HCT116 (cell line): ENCODE results near the gene CCDC91. TPM values are rescaled to one million over a fixed set of nuclear protein-coding genes. Genes with fewer than 3 reads are reported as not detected.

ENCODE experiments used
- ATAC-seq: fragments of 200-7000 bp; cut with Tn5 transposase; 2 replicates; pipeline ENCODE4 v1.9.1; 2020; ENCODE audit warnings: mild to moderate bottlenecking, moderate library complexity
- BruUV-seq: library from RNA; stranded (reverse); fragments of 400-500 nt; replicated peaks from 2 replicates; lab custom pipeline; 2021; lab: Mats Ljungman, UMichigan
- CTCF ChIA-PET: fragments of 300-600 bp; sonication (Branson Sonifier 250); formaldehyde crosslinking; loops from one replicate; lab custom pipeline; 2021; ENCODE audit warnings: antibody characterized with exemption; lab: Charles Lee
- POLR2A ChIA-PET: fragments of 300-600, 350-600 bp; sonication (Branson Sonifier 250); formaldehyde crosslinking; loops from one replicate; lab custom pipeline; 2021; ENCODE audit warnings: antibody characterized with exemption; lab: Charles Lee
- RAD21 ChIA-PET, 2 experiments: fragments of 300-600 bp; sonication (Branson Sonifier 250); formaldehyde crosslinking; loops; one replicate each; lab custom pipeline; 2023; ENCODE audit warnings: low total read pairs in 2 of 2; ENCODE audit not compliant: uncharacterized antibody in 2 of 2, unreplicated experiment in 2 of 2, low non-redundant PET in 1 of 2; lab: Charles Lee
- DNase-seq: peaks from one replicate; pipeline ENCODE4 v3.0.0-alpha.2; 2010; ENCODE audit warnings: low read depth, low spot score
- H2AFZ ChIP-seq: fragments of 200-600 bp; shearing (Covaris generic), sonication (generic); 2 replicates; pipeline ENCODE4 v1.6.1; 2017; ENCODE audit warnings: low read depth, mixed run types, mixed read lengths, antibody characterized with exemption, low read length; ENCODE audit not compliant: poor library complexity, severe bottlenecking
- H3K27ac ChIP-seq: 2 replicates; pipeline ENCODE4 v1.5.1; 2012; ENCODE audit warnings: low read depth, low read length
- H3K27me3 ChIP-seq: fragments of 200-600 bp; sonication (generic); 2 replicates; pipeline ENCODE4 v1.6.1; 2016; ENCODE audit warnings: mixed run types, low read length, mixed read lengths; ENCODE audit not compliant: insufficient read depth
- H3K36me3 ChIP-seq, 2 experiments: fragments of 200-500 bp in 1 of 2; fragments of 200-600 bp in 1 of 2; sonication (Bioruptor generic) in 1 of 2; sonication (generic) in 1 of 2; 2 replicates each; pipeline versions ENCODE4 v1.5.1 to v1.6.1; 2014 to 2016; ENCODE audit warnings: low read length in 2 of 2, inconsistent platforms in 1 of 2, mixed read lengths in 1 of 2, mixed run types in 1 of 2; ENCODE audit not compliant: insufficient read depth in 2 of 2, control insufficient read depth in 1 of 2
- H3K4me1 ChIP-seq, 2 experiments: fragments of 200-600 bp in 1 of 2; sonication (generic) in 1 of 2; 2 replicates each; pipeline versions ENCODE4 v1.5.1 to v1.6.1; 2012 to 2017; ENCODE audit warnings: low read length in 2 of 2, inconsistent platforms in 1 of 2, mild to moderate bottlenecking in 1 of 2, mixed read lengths in 1 of 2, mixed run types in 1 of 2, moderate library complexity in 1 of 2; ENCODE audit not compliant: insufficient read depth in 2 of 2, control insufficient read depth in 1 of 2
- H3K4me2 ChIP-seq: fragments of 200-600 bp; sonication (generic); 2 replicates; pipeline ENCODE4 v1.6.1; 2017; ENCODE audit warnings: mixed run types, low read length, mixed read lengths
- H3K4me3 ChIP-seq, 2 experiments: fragments of 200-600 bp in 1 of 2; sonication (generic) in 1 of 2; replicated peaks in 1 of 2; 2 replicates each; pipeline ENCODE4 v1.5.1; 2011 to 2016; ENCODE audit warnings: low read length in 2 of 2, control low read depth in 1 of 2, low read depth in 1 of 2, mild to moderate bottlenecking in 1 of 2, mixed read lengths in 1 of 2, mixed run types in 1 of 2
- H3K79me2 ChIP-seq: fragments of 200-600 bp; sonication (generic); 2 replicates; pipeline ENCODE4 v1.6.1; 2017; ENCODE audit warnings: mild to moderate bottlenecking, mixed run types, low read length, moderate library complexity, mixed read lengths; ENCODE audit not compliant: insufficient read depth
- H3K9ac ChIP-seq: fragments of 200-600 bp; sonication (generic); 2 replicates; pipeline ENCODE4 v1.6.1; 2016; ENCODE audit warnings: low read length, mixed read lengths
- H3K9me2 ChIP-seq: fragments of 200-600 bp; sonication (generic), shearing (Covaris generic); 2 replicates; pipeline ENCODE4 v1.6.1; 2017; ENCODE audit warnings: mixed run types, mild to moderate bottlenecking, moderate library complexity; ENCODE audit not compliant: insufficient read depth
- H3K9me3 ChIP-seq, 2 experiments: fragments of 200-500 bp in 1 of 2; fragments of 200-600 bp in 1 of 2; sonication (Bioruptor generic) in 1 of 2; sonication (generic) in 1 of 2; 2 replicates each; pipeline ENCODE4 v1.6.1; 2014 to 2017; ENCODE audit warnings: low read length in 2 of 2, mixed read lengths in 2 of 2, inconsistent platforms in 1 of 2, low read depth in 1 of 2, mild to moderate bottlenecking in 1 of 2, mixed run types in 1 of 2, moderate library complexity in 1 of 2; ENCODE audit not compliant: control insufficient read depth in 1 of 2, insufficient read depth in 1 of 2
- H4K20me1 ChIP-seq: fragments of 200-600 bp; sonication (generic), shearing (Covaris generic); 2 replicates; pipeline ENCODE4 v1.6.1; 2017; ENCODE audit warnings: mixed run types, mild to moderate bottlenecking, moderate library complexity; ENCODE audit not compliant: insufficient read depth
- ATF3 ChIP-seq: IDR thresholded peaks from 2 replicates; pipeline ENCODE4 v1.6.1; 2012
- CEBPB ChIP-seq: IDR thresholded peaks from 2 replicates; pipeline ENCODE4 v1.6.1; 2012; ENCODE audit warnings: low read depth
- EGR1 ChIP-seq: IDR thresholded peaks from 2 replicates; pipeline ENCODE4 v1.6.1; 2012; ENCODE audit warnings: low read depth
- ELF1 ChIP-seq: IDR thresholded peaks from 2 replicates; pipeline ENCODE4 v1.6.1; 2012; ENCODE audit warnings: low read depth, borderline replicate concordance
- EZH2 ChIP-seq: fragments of 200-600 bp; sonication (generic); IDR thresholded peaks from 2 replicates; pipeline ENCODE4 v1.6.1; 2017; ENCODE audit warnings: antibody characterized with exemption, mixed run types
- EZH2phosphoT487 ChIP-seq: fragments of 200-600 bp; IDR thresholded peaks from 2 replicates; pipeline ENCODE4 v1.6.1; 2018; ENCODE audit warnings: antibody characterized with exemption, borderline replicate concordance
- FOSL1 ChIP-seq: IDR thresholded peaks from 2 replicates; pipeline ENCODE4 v1.6.1; 2012; ENCODE audit warnings: low read depth
- JUND ChIP-seq: IDR thresholded peaks from 2 replicates; pipeline ENCODE4 v1.6.1; 2012
- POLR2A ChIP-seq: IDR thresholded peaks from 2 replicates; pipeline ENCODE4 v1.7.0; 2011; ENCODE audit warnings: borderline replicate concordance; ENCODE audit not compliant: insufficient read depth, insufficient read length; ENCODE audit errors: extremely low read depth
- RAD21 ChIP-seq: IDR thresholded peaks from 2 replicates; pipeline ENCODE4 v1.6.1; 2012; ENCODE audit warnings: low read depth, mild to moderate bottlenecking
- REST ChIP-seq: IDR thresholded peaks from 2 replicates; pipeline ENCODE4 v1.6.1; 2012; ENCODE audit warnings: low read depth
- SIN3A ChIP-seq: IDR thresholded peaks from 2 replicates; pipeline ENCODE4 v1.6.1; 2012; ENCODE audit warnings: low read depth
- SRF ChIP-seq: IDR thresholded peaks from 2 replicates; pipeline ENCODE4 v1.6.1; 2012; ENCODE audit warnings: low read depth
- TCF7L2 ChIP-seq: IDR thresholded peaks from 2 replicates; pipeline ENCODE4 v1.7.0; 2011; ENCODE audit warnings: borderline replicate concordance, inconsistent platforms; ENCODE audit not compliant: insufficient read depth, insufficient read length; ENCODE audit errors: extremely low read depth
- YY1 ChIP-seq: IDR thresholded peaks from 2 replicates; pipeline ENCODE4 v1.6.1; 2011; ENCODE audit warnings: low read length, low read depth, moderate library complexity, mild to moderate bottlenecking; ENCODE audit not compliant: insufficient replicate concordance; ENCODE audit errors: extremely low read depth
- ZFX ChIP-seq: fragments of 450-650 bp; IDR thresholded peaks from 2 replicates; pipeline ENCODE4 v1.6.1; 2017
- ZNF274 ChIP-seq: fragments of 200-500 bp; sonication (Bioruptor generic); IDR thresholded peaks from 2 replicates; pipeline ENCODE4 v1.6.1; 2014; ENCODE audit warnings: mild to moderate bottlenecking, low read depth, low read length, inconsistent platforms
- intact Hi-C: fragments of 100-400 bp; cut with micrococcal nuclease; formaldehyde crosslinking; loops from 2 replicates; pipeline ENCODE4 v1.10.0; 2022
- total RNA-seq: library from RNA; stranded (reverse); gene quantifications from one replicate; pipeline ENCODE4 v1.2.1, GENCODE V29; 2021; ENCODE audit not compliant: unreplicated experiment
- TF ChIP-seq, protein P1 (sequence below): IDR thresholded peaks from 2 replicates; pipeline ENCODE4 v1.6.1; 2012
- TF ChIP-seq, protein P2 (sequence below), 3 experiments: fragments of 200-600 bp in 1 of 3; sonication (generic) in 1 of 3; IDR thresholded peaks in 2 of 3; conservative IDR thresholded peaks in 1 of 3; 2 replicates each; pipeline ENCODE4 v1.5.1; 2012 to 2017; ENCODE audit warnings: low read depth in 2 of 3, low read length in 2 of 3, antibody characterized with exemption in 1 of 3, borderline replicate concordance in 1 of 3, control low read depth in 1 of 3, mild to moderate bottlenecking in 1 of 3, mixed read lengths in 1 of 3, mixed run types in 1 of 3, moderate library complexity in 1 of 3; ENCODE audit not compliant: insufficient read depth in 1 of 3
- TF ChIP-seq, protein P3 (sequence below): IDR thresholded peaks from 2 replicates; pipeline ENCODE4 v1.6.1; 2011; ENCODE audit warnings: mild to moderate bottlenecking, low read length, moderate library complexity; ENCODE audit not compliant: insufficient replicate concordance; ENCODE audit errors: extremely low read depth

The CCDC91 gene
- total RNA-seq, 1 experiment from 2014 or later, result 18.1 TPM

DNA sequence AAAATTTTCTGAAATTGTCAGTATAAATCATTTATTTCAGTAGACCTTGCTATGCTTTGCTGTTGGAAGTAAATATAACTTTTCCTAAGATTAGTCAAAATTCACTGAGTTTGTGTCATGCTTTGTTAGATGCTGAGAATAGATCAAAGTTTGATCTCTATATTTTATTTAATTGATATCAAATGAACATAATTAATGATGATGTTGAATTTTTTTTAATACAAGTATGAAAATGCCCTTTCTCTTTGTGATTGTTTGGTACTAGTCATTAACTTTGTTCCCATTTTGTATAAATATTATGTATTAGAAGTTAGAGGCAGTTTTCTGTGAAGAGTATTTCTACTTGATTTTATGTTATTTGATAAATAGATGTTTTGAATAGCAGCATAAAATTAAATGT lies 45.7 kb downstream of the CCDC91 start:
- DNase-seq (no peak), ATAC-seq (no peak)
- no peaks in the 10 kb centered on the region for H3K4me1 ChIP-seq
- TF ChIP-seq TCF7L2 (no peak), CEBPB (no peak), FOSL1 (no peak), ATF3 (no peak), EZH2 (no peak), POLR2A (no peak), ZNF274 (no peak), JUND (no peak), SRF (no peak), EGR1 (no peak), YY1 (no peak), REST (no peak), ZFX (no peak), SIN3A (no peak), RAD21 (no peak), EZH2phosphoT487 (no peak), ELF1 (no peak)
- TF ChIP-seq, protein P1, sequence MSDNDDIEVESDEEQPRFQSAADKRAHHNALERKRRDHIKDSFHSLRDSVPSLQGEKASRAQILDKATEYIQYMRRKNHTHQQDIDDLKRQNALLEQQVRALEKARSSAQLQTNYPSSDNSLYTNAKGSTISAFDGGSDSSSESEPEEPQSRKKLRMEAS, result no peak
- TF ChIP-seq, protein P2, sequence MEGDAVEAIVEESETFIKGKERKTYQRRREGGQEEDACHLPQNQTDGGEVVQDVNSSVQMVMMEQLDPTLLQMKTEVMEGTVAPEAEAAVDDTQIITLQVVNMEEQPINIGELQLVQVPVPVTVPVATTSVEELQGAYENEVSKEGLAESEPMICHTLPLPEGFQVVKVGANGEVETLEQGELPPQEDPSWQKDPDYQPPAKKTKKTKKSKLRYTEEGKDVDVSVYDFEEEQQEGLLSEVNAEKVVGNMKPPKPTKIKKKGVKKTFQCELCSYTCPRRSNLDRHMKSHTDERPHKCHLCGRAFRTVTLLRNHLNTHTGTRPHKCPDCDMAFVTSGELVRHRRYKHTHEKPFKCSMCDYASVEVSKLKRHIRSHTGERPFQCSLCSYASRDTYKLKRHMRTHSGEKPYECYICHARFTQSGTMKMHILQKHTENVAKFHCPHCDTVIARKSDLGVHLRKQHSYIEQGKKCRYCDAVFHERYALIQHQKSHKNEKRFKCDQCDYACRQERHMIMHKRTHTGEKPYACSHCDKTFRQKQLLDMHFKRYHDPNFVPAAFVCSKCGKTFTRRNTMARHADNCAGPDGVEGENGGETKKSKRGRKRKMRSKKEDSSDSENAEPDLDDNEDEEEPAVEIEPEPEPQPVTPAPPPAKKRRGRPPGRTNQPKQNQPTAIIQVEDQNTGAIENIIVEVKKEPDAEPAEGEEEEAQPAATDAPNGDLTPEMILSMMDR (IDR thresholded peaks at IDR 0.05 in 2 of 3, conservative IDR thresholded peaks at IDR 0.05 in 1 of 3; ENCODE audit: borderline replicate concordance in 1 of 3, insufficient read depth in 1 of 3, low read depth in 2 of 3, low read length in 2 of 3), result no peak
- TF ChIP-seq, protein P3, sequence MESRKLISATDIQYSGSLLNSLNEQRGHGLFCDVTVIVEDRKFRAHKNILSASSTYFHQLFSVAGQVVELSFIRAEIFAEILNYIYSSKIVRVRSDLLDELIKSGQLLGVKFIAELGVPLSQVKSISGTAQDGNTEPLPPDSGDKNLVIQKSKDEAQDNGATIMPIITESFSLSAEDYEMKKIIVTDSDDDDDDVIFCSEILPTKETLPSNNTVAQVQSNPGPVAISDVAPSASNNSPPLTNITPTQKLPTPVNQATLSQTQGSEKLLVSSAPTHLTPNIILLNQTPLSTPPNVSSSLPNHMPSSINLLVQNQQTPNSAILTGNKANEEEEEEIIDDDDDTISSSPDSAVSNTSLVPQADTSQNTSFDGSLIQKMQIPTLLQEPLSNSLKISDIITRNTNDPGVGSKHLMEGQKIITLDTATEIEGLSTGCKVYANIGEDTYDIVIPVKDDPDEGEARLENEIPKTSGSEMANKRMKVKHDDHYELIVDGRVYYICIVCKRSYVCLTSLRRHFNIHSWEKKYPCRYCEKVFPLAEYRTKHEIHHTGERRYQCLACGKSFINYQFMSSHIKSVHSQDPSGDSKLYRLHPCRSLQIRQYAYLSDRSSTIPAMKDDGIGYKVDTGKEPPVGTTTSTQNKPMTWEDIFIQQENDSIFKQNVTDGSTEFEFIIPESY, result no peak
- no peaks in the 10 kb centered on the region for H3K27me3 ChIP-seq
- no peak overlapping the region for H3K27ac ChIP-seq
- H3K9me2 ChIP-seq, result no peaks in the 10 kb centered on the region
- H2AFZ ChIP-seq, result no peak overlapping the region
- H3K9ac ChIP-seq, result no peak overlapping the region
- H3K79me2 ChIP-seq, result no peaks in the 10 kb centered on the region
- no peaks in the 10 kb centered on the region for H3K9me3 ChIP-seq
- ChIA-PET POLR2A (no interaction called here), RAD21 (no interaction called here), CTCF (no interaction called here)
- no peaks in the 10 kb centered on the region for H3K36me3 ChIP-seq
- H3K4me2 ChIP-seq, result no peak overlapping the region
- H4K20me1 ChIP-seq, result no peaks in the 10 kb centered on the region
- no TSS peak for BruUV-seq
- intact Hi-C loops, result no loop called here
- no peak overlapping the region for H3K4me3 ChIP-seq
